ENCODE results near the gene RHOG. TPM values are rescaled to one million over a fixed set of nuclear protein-coding genes. Genes with fewer than 3 reads are reported as not detected.
A peak's percentile ranks its signal among the peaks of the same experiment; 100 is the strongest.
"Not testable (repeated sequence)": the region's sequence is repeated elsewhere in the genome, so short reads cannot be mapped to it uniquely, and the experiment has no call there.

The RHOG gene
- total RNA-seq (2014; rRNA removed; shearing (Covaris generic)), result 40.6 and 50.9 TPM in 2 replicates

DNA sequence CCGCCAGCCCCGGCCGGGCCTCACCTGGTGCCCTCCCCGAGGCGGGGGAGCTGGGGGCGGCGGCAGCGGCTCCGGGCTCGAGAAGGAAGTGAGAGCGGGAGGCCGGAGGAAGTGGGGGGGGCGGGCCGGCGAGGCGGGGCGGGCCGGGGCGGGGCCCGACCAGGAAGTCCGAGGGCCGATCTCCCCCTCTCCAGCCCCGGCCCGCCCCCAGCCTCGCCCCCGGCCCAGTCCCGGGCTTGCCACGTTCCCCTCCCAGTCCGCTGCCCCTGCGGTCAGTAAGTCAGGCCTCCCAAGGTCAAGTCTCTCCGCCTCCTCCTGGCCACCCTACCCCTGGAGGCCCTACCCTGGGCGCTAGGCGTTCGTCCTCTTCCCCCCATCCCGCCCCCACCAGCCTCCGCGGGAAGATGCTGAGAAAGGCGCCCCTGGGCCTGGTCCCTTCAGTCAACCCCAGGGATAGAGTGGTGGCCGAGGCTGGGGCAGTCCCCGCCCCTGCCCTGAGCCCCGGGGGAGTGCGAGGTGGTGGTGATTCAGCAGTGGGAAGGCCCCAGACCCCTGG lies at the start of gene RHOG:
Gene RHOG, minus strand, starts transcription at position 90 of the 556 bp plus-strand sequence. CDS start 12,821 bp downstream, outside the sequence.
- DNase-seq (ENCODE audit: low spot score), result peak; percentile 82

DNA sequence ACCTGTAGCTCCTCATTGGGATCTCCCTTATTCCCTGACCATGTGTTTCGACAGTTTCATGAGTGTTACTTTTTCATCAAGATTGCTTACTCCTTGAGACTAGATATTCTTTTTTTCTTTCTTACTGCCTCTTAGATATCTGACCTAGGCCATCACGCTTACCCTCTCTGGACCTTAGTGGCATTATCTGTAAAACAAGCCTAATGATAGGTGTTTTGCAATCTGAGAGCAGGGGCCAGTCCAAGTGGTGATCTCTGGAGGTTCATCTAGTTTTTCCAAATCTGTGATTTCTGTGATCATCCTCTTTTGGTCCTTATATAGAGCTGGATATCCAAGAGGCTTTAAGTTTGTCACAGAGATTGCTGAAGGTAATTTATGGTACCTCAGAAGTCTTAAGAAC lies 49.3 kb upstream of the RHOG start:
- DNase-seq (ENCODE audit: low spot score), result no peak

DNA sequence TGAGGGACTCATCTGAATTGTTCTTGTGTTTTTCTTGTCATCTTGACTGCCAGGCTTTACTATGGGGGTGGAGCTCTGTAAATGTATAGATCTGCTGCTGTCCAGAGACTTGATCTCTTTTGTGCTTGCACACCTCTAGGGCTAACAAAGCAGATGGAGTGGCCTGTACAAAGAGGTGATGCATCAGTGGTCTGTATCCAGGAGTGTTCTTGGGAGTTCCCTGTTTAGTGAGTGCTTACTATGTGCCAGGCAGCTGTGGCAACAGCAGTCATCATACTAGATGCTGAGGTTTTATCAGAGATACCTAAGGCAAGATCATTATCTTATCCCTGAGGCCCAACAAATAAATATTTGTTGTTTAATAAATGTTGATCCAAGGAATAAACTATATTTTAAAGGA lies 48.1 kb upstream of the RHOG start:
- no peak for DNase-seq (ENCODE audit: low spot score)

DNA sequence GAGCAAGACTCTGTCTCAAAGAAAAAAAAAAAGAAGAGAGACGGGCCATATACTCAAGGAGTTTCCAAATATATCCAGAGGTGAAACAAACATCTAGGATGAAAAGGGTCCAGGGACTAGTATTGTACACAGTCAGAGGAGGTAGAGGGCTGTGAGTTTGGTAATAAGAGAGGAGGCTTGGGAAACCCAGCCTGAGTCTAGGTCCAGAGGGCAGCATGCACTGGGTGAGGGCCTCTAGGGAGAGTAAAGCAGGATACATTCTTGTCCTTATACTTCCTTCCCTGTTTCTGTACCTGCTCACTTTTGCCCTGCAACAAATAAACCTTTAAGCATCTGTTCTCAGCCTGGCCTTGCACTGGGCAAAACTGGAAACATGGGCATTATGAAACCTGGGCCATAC lies 46.2 kb upstream of the RHOG start:
- no peak for DNase-seq (ENCODE audit: low spot score)

DNA sequence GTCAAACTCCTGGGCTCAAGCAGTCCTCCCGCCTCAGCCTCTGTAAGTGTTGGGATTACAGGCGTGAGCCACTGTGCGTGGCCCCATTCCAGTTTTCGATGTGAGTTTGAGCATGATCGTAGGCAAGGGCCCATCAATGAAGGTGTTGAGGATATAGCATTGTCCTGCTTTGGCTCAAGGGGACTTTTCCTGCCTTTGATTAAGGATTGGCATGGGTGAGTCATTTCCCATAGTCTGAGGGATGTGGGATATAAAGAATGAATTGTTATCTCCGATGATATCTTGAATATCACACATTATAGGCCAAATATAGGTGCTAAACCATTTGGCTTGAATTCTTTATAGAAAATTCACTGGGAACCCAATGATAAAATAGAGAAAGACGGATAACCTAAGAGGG lies 45.1 kb upstream of the RHOG start:
- DNase-seq (ENCODE audit: low spot score), result peak; percentile 63

DNA sequence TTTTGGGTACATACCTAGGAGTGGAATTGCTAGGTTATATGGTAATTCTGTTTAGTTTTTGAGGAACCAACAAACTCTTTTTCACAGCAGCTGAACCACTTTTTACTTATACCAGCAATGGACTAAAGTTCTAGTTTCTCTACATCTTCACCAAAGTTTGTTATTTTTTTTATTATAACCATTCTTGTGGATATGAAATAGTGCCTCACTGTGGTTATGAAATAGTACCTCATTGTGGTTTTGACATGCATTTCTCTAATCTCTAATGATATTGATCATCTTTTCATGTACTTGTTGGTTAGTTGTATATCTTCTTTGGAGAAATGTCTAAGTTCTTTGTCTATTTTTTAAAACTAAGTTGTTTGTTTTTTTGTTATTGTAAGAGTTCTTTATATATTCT lies 41.9 kb upstream of the RHOG start:
- no peak for DNase-seq (ENCODE audit: low spot score)

DNA sequence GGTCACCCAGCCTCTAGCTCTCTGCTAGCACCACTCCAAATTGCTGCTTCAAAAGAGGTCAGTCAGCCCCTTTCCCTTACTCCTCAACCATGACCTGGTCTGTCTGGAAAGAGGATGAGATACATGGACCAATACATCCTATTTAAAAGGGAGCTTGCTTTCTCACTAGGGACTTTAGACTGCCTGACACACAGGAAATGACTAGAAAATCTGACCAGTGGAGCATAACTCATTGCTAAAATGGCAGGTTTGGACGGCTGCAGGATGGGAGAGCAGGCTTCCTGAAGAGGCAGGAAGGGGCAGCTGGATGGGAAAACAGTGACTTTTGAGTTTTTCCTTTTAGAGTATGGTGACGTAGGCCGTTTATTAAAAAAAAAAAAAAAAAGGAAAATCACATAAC lies 40.0 kb upstream of the RHOG start:
- DNase-seq (ENCODE audit: low spot score), result peak; percentile 81

DNA sequence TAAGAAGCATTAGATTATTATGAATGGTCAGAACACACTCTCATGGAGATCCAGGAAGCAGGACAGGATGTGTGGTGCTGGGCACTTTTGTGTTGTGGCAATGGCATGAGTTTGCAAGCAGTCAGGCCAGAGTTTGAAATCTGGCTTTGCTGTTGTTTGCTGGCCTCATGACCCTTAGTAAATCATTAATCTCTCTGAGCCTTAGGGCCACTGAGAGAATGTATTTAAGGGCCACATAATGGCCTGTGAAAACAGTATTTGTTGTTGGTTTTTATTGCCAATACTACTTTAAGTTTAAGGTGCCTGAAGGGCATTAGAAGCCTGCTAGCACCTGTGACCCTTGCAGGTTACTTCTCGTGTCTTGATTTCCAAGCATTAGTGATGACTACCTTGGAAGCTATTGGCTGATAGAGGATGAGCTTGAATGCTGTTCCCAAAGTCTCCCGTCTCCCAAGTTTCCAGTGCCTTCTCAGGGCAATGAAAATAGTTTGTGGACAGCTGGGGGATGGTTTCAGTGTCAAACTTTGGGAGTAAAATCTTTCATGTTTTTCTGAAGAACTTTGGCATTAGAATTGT lies 39.3 kb upstream of the RHOG start:
- DNase-seq (ENCODE audit: low spot score), result no peak

DNA sequence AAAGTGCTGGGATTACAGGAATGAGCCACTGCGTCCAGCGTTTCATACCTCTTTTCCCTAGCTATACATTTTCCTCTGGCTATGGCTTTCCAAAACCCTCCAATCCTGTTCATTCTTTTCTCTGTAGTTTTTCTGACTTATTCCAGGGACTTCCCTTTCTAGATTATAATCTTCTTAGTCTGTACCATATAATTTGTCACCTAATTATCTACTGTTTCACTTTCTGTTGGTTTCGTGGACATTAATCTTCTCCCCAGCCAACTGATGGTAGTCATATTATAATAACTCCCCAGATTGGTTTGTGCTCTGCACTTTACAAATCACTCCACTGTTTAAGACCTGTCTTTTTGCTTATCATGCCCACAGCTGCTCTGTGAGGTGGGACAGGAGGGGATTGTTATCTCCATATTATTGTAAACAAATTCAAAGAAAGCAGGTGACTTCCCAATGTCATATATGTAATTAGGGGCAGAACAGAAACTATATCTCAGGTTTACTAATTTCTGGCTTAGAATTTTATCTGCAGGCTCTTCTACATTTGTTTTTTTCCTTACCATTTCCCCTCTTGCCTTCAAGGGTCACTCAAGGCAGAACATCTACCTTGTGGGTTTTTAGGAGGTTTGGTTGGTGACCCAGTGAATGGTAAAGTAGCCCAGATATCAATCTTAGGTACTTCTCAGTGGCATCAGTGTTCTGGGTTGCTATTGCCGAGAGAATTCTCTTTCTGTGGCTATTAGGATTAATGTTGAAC lies 38.6 kb upstream of the RHOG start:
- DNase-seq (ENCODE audit: low spot score), result no peak

DNA sequence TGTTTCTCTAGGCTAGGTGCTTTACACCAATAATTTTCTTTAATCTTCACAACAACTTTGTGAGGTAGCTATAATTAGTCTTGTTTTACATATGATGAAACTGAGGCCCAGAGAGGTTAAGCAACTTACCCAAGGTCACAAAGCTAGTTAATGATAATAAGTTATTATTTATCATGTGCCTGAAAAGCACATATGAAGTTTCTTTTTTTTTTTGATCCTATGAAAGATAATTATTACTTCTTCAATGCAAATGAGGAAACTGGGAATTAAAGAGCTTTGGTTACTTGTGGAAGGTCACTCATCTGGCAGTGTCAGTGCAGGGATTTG lies 37.5 kb upstream of the RHOG start:
- DNase-seq (ENCODE audit: low spot score), result no peak

DNA sequence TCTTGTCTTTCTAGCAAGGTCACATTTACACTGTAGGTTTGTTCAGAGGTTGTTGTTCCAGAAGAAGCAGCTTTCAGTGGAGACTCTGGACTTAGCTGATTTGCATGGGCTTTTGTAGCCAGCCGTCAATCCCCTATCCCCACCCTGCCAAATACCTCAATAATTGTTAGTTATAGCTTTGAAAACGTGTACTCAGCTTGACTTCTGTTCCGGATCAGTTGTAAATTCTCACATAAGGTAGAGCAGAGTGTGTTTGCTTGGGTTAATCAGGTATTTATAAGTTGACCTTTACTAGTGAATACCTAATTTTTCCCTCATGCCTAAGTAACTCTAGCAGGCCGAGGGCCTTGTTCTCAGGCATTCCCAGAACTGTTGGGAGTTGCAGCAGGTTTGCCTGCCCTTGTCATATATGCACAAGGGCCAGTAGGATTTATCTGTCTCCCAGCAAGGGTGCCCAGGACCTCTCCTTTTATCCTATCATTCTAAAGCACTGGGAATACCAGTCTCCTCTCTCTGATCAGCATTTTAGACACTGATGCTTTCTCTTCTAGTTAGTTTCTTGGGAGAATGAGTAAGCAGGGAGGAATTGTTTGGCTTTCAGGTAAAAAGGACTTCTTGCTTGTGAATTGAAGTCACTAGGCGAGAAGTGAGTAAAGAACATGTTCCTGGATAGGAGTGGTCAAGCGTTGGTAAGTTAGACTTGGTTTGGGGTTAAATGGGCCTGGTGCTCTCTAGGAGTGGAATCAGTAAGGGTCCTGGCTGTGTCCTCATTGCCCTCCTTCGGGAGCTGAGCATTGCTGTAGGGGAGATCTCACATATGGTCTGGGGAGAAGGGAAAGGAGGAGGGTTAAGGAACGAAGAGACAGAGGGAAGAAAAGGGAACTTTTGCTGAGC lies 36.9 kb upstream of the RHOG start:
- no peak for DNase-seq (ENCODE audit: low spot score)

DNA sequence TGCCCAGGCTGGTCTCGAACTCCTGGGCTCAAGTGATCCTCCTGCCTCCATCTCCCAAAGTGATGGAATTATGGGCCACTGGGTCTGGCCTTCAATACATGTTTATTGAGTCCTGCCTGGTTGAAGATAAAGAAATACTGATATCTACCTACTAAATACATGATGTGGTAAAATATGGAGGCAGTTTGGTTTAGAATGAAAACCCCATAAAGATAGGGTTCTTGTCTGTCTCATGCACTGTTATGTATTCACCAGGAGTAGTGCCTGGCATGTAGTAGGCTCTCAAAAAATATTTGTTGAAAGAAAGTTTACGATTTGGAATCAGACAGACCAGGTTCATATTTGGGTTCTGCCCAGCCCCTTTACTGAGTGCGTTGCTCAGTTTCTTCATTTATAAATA lies 35.9 kb upstream of the RHOG start:
- DNase-seq (ENCODE audit: low spot score), result no peak

DNA sequence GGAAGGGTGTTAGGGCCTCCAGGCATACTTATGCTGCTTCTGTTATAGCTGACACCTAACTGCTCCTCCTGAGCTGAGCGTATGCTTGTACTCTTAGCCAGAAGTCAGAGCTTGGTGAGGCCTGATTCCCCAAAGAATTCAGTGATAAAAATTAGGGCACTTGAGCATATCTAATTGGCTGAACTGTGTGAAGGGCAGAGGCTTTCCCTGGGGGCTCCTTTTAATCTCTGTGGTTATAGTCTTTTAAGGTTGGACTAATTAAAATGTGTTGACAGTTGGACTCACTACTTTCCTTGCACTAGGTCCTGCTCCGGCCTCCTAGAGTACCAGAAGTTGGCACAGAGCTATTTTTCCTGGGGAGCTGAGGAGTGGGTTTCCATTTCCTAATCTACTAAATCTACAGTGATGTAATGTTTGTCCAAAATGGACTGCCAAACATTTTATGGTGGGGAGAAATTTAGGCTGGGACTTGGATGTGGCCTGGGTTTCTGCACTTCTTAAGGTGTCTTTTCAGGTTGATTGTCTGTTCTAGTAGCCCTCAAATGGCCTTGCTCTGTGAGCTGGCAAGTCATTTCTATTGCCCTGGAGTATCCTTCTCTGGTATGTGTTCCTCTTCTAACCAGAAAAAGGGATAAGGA lies 33.1 kb upstream of the RHOG start:
- DNase-seq (ENCODE audit: low spot score), result no peak

DNA sequence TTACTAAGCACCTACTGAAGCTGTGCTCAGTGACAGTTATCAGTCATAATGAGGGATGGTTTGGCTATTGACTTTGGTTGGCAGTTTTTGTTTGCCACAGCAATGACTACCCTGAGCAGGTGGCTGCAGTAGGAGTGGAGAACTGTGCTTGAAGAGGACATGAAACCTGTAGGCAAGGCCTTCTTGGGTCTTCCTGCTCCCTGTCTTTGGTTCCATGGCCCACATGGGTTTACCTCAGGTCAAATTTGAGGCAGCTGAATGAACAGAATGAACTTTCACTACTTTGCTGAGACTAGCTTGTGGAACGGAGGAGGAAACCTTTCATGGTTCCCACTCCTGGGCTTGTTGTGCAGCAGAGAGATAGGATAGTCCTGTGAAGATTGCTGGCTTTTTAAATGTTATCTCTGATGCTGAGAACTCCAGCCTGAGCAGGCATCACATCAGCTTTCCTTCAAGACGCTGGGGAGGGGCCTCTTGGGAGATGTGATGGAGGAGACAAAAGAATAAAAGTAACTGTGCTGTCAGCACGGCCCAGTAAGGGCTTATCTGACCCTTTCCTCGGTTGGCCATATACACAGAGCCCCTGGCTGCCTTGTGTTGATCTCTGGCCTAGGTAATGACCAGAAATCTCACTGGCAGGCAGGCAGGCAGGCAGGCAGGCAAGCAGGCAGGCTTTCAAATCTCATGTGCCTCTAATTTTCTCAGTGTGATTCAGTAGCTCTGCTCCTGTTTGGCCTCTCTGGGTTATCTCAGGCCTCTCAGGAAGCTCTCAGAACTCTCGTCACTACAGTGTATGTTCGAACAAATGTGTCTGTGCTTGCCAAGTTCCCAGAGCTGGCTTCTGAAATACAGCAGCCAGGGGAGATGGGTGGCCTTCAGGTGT lies 26.7 kb upstream of the RHOG start:
- DNase-seq (ENCODE audit: low spot score), result no peak

DNA sequence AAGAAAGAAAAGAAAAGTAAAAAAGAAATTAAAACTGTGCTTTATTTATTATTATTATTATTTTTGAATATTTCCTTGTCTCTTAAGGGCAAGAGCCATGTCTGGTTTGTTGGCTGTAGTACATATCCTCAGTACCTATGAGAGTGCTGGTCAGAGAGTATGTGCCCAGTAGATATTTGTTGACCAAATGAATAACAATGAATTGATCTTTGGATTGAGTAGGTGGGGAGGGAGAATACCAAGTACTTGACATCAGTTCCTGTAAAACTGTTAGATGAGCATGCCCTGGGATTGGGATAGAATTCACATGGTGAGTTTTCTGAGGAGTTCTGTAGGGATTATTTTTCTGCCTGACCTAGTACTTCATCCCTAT lies 26.1 kb upstream of the RHOG start:
- no peak for DNase-seq (ENCODE audit: low spot score)

DNA sequence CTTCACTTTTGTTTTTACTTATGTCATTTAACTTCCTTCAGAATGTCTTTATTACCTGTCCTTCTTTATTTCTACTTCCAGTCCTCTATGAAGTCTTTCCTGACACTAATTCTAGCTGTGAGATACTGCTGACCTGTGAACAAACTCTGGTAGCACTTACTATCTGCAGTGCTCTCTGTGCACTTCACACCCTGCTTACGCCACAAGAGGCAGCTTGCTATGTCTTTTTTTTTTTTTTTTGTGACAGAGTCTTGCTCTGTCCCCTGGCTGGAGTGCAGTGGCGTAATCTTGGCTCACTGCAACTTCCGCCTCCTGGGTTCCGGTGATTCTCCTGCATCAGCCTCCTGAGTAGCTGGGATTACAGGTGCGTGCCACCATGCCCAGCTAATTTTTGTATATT lies 25.4 kb upstream of the RHOG start:
- no peak for DNase-seq (ENCODE audit: low spot score)

DNA sequence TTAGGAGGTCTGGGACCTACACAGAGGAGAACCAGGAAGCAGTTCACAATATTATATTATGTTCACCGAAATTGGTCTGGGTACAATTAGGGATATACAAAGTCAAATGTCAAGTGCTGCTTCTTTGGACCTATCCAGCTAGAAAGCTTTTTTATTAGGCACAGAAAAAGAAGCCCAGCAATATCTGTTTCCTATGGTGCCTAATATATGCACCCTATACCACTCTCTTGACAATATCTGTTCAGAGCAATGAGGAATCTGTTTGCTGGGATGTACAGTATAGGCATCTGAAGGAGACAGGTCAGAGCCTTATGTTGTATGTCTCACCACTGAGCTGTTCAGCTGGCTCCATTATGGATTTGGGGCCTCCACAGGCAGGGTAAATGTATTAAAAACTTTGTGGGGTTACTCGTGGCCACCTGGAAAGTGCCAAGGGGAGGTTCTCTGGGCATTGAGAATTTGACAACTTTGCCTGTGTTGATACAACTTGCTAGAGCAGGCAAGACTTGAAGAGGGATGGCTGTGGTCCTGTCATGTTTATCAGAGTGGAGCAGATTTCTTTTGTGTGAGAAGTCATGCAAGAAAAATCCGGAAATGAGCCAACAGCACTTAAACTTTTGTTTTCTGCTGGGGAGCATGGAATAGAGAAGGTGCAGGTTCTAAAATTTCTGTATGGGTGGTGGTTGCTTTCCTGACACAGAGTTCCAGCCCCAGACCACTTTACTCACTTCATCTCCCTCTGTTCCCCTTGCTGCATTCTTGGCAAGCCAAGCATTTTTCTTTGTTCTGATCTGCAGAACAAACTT lies 24.8 kb upstream of the RHOG start:
- peak; percentile 41 for DNase-seq (ENCODE audit: low spot score)

DNA sequence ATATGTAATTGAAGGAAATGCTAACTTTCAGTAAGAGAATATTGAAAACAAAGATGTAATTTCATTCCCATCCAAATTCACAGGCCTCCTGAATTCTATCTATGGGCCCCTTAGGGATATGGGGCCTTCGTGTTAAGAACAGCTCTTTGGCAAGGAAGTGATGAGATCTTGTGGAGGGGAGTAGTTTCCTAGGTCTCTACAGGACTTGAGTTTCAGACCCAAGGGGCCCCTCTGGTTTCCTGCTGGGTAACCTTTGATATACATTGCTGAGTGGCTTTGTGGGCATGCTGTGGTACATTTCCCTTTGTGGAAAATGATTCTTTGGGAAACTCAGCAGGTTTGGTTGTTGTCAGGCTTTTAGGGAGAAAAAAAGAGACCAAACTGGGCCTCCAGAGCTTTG lies 20.9 kb upstream of the RHOG start:
- DNase-seq (ENCODE audit: low spot score), result no peak

DNA sequence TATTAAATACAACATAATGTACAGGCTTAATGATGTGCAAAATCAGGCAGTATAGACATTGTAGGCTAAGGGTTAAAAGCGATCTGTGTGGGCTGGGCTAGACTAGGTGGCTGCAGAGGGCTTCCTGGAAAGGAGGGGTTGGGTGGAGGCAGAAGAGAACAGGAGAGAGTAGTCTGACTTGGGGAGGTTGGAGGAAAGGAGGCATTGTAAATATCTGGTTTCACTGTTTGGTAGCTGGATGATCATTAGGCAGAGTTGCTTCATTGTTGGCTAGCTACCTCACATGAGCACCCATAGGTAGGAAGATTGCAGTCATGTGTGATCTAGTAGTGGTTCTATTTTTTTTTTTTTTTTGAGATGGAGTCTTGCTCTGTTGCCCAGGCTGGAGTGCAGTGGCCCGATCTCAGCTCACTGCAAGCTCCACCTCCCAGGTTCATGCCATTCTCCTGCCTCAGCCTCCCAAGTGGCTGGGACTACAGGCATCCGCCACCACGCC lies 20.2 kb upstream of the RHOG start:
- not testable (repeated sequence) for DNase-seq (ENCODE audit: low spot score)

DNA sequence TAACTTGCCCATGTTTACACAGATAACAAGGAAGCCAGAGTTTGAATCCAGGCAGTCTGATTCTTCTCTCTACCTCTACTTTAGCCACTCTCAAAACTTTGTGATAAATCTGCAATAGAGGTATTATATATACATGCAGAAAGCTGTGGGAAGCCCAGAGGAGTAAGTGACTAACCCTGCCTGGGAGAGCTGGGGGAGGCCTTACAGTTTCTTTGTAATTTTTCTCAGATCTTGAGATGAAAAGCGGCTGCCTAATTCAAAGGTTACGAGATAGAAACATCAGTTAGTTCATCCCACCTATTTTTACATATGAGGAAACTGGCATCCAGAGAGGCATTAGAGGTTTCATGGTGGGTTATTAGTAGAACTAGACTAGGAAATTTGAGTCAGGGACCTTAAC lies 19.6 kb upstream of the RHOG start:
- no peak for DNase-seq (ENCODE audit: low spot score)
